ENCODE data around the gene ENKUR.

- TF ChIP-seq CTCF (IDR thresholded peaks at IDR 0.05) (no peak), POLR2A (IDR thresholded peaks at IDR 0.05) (no peak)
Measured at GRCh38 chr10:24971374-24971773, 44.6 kb downstream of the ENKUR start.

Measured in right lobe of liver (tissue), 4 donors.